RPMI7951 (cell line): ENCODE results near the gene WWC1. TPM values are rescaled to one million over a fixed set of nuclear protein-coding genes. Genes with fewer than 3 reads are reported as not detected.
"Not testable (repeated sequence)": the region's sequence is repeated elsewhere in the genome, so short reads cannot be mapped to it uniquely, and the experiment has no call there.

ENCODE experiments used
- DNase-seq: peaks from one replicate; pipeline ENCODE4 v3.0.0-alpha.2; 2012; ENCODE audit warnings: low read depth
- total RNA-seq: library from RNA; depleted of rRNA; stranded (reverse); fragments of >200 nt; shearing (Covaris generic); gene quantifications from 2 replicates; pipeline ENCODE4 v1.2.3, GENCODE V29; 2014

Gene WWC1
- total RNA-seq, 1 experiment from 2014 or later, result 0.24 TPM

- peak; percentile 76 for DNase-seq
Measured at GRCh38 chr5:168409591-168410458, 118.4 kb downstream of the WWC1 start.

GRCh38 chr5:168411871-168412270 lies 120.4 kb downstream of the WWC1 start:
- DNase-seq, result no peak

- DNase-seq, result no peak
Measured at GRCh38 chr5:168413062-168413461, 121.6 kb downstream of the WWC1 start.

- DNase-seq, result no peak
Measured at GRCh38 chr5:168413596-168413995, 122.2 kb downstream of the WWC1 start.

GRCh38 chr5:168415401-168415800 lies 124.0 kb downstream of the WWC1 start:
- DNase-seq, result no peak

GRCh38 chr5:168415971-168416370 lies 124.5 kb downstream of the WWC1 start:
- DNase-seq, result no peak

GRCh38 chr5:168417731-168418429 lies 126.4 kb downstream of the WWC1 start:
- DNase-seq, result no peak

- DNase-seq, result no peak
Measured at GRCh38 chr5:168420461-168420860, 129.0 kb downstream of the WWC1 start.

GRCh38 chr5:168422431-168422830 lies 131.0 kb downstream of the WWC1 start:
- DNase-seq, result no peak

- no peak for DNase-seq
Measured at GRCh38 chr5:168423478-168423877, 132.0 kb downstream of the WWC1 start.

- no peak for DNase-seq
Measured at GRCh38 chr5:168423971-168424370, 132.5 kb downstream of the WWC1 start.

GRCh38 chr5:168424594-168425323 lies 133.3 kb downstream of the WWC1 start:
- peak; percentile 22 for DNase-seq

GRCh38 chr5:168426007-168426863 lies 134.8 kb downstream of the WWC1 start:
- DNase-seq, result no peak

GRCh38 chr5:168426864-168427172 lies 135.4 kb downstream of the WWC1 start:
- no peak for DNase-seq

GRCh38 chr5:168427224-168427623 lies 135.8 kb downstream of the WWC1 start:
- no peak for DNase-seq

- no peak for DNase-seq
Measured at GRCh38 chr5:168428552-168428951, 137.1 kb downstream of the WWC1 start.

- no peak for DNase-seq
Measured at GRCh38 chr5:168430296-168430695, 138.9 kb downstream of the WWC1 start.

- DNase-seq, result no peak
Measured at GRCh38 chr5:168432903-168433302, 141.5 kb downstream of the WWC1 start.

GRCh38 chr5:168434001-168434400 lies 142.6 kb downstream of the WWC1 start:
- peak; percentile 13 for DNase-seq

- DNase-seq, result no peak
Measured at GRCh38 chr5:168434746-168435321, 143.4 kb downstream of the WWC1 start.

- DNase-seq, result not testable (repeated sequence)
Measured at GRCh38 chr5:168435340-168435739, 143.9 kb downstream of the WWC1 start.
